Putamen (tissue), 1 donor: ENCODE measurements around the gene SNAI1.
"Not testable (repeated sequence)": the region's sequence is repeated elsewhere in the genome, so short reads cannot be mapped to it uniquely, and the experiment has no call there.

Source experiments
- DNase-seq: peaks from one replicate; pipeline ENCODE4 v3.0.0-alpha.2; 2016; ENCODE audit warnings: low spot score

SNAI1 gene

GRCh38 chr20:49964964-49965780, 17.6 kb upstream of the SNAI1 start:
- no peak for DNase-seq

DNA sequence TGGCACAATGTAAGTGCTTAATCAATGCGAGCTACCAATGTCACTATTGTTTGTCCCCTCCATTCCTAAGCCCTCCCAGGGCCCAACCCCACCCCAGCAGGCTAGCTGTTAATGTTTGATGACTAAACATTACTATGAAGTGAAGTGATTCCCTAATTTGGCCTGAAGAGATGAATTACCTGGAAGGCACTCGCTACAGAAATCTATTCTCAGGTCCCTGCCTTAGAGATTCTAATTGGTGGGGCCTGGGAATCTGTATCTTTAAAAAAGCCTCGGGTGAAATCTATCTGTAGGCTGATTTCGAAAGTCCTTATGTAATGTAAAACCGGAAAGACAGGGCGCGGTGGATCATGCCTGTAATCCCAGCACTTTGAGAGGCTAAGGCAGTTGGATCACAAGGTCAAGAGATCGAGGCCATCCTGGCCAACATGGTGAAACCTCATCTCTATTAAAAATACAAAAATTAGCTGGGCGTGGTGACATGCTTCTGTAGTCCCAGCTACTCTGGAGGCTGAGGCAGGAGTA, 16.9 kb upstream of the SNAI1 start:
- no peak for DNase-seq

GRCh38 chr20:49966861-49967260, 15.9 kb upstream of the SNAI1 start:
- DNase-seq: no peak

DNA sequence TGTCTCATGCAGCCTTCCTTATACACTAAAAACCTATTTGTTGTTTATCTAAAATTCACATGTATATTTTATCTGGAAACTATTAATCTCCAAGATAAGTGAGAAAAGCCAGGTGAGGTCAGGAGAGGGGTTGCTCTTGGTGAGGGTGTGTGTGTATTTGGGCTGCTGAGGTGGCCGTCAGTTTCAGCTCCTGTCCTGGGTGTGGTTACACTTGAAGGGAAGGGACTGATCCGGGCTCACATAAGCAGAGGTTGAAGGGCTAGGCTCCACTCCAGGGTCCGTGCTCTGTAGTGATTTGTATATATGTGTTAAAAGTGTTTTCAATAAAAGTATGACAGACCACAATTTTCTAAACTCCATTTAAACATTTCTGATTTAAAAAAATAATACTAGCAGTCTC, 13.5 kb upstream of the SNAI1 start:
- DNase-seq: no peak

GRCh38 chr20:49969946-49970345, 12.8 kb upstream of the SNAI1 start:
- DNase-seq: no peak

GRCh38 chr20:49970498-49970897, 12.3 kb upstream of the SNAI1 start:
- DNase-seq: no peak

GRCh38 chr20:49973981-49974380, 8.8 kb upstream of the SNAI1 start:
- no peak for DNase-seq

GRCh38 chr20:49976542-49976941, 6.2 kb upstream of the SNAI1 start:
- no peak for DNase-seq

DNA sequence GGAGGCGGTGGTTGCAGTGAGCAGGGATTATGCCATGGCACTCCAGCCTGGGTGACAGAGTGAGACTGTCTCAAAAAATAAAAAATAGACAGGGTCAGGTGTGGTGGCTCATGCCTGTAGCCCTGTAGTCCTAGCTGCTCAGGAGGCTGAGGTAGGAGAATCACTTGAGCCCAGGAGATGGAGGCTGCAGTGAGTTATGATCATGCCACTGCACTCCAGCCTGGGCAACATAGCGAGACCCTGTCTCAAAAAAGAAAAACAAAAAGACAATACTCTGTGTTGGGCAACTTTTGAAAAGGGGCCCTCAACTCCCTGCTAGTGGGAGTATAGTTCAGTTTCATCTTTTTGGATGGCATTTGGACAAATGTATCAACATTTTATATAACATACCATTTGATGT, 5.0 kb upstream of the SNAI1 start:
- not testable (repeated sequence) for DNase-seq

GRCh38 chr20:49978685-49979029, 4.1 kb upstream of the SNAI1 start:
- no peak for DNase-seq

- DNase-seq: peak; percentile 49
Observed at GRCh38 chr20:49979030-49979832, 3.5 kb upstream of the SNAI1 start.

DNA sequence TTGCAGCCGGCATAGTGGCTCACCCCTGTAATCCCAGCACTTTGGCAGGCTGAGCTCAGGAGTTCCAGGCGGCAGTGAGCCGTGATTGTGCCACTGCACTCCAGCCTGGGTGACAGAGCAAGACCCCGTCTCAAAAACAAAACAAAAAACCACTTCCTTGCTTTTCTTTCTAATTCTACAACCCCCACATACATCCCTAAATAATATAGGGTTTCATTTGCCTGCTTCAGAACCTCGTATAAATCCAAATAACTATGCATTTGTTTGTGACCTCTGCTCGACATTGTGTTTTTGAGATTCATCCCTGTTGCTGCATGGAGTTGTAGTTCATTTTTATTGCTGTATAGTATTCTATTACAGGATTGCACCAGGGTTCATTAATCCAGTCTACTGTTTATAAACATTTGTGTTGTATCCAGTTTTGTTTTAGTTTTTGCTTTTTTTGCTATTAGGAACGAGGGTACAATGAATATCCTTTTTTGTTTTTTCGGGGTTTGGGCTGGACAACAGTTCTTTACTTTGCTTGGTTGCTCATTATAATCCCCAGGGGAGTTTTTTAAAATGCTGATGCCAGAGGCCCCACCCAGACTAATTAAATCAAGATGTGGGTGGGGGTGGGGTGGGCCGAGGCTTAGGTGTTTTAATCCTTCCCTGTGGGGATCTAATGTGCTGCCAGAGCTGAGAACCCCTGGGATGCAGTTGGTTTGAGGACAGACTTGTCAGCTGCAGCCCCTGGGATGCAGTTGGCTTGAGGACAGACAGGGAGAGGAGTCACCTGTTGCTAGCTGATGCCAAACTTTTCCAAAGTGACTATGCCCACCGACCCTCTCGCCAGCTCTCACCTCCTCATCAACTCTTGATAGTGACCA, 2.4 kb upstream of the SNAI1 start:
- no peak for DNase-seq

- no peak for DNase-seq
Observed at GRCh38 chr20:49981218-49982071, 1.3 kb upstream of the SNAI1 start.

DNA sequence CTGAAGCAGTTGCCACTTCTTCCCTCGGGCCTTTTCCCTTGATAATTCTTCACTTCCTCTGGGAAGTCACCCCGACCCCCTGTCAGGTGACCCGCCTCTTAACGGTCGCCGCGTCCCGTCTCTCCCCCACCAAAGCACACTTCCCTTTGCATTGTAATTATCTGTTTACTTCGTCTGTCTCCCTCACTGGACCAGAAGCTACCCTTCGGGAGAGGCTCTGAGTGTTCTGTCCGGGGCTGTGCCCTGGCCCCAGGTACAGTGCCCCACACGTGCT, 771 bp upstream of the SNAI1 start:
- DNase-seq: no peak

GRCh38 chr20:49983123-49983847, 505 bp downstream of the SNAI1 start:
- DNase-seq: no peak

DNA sequence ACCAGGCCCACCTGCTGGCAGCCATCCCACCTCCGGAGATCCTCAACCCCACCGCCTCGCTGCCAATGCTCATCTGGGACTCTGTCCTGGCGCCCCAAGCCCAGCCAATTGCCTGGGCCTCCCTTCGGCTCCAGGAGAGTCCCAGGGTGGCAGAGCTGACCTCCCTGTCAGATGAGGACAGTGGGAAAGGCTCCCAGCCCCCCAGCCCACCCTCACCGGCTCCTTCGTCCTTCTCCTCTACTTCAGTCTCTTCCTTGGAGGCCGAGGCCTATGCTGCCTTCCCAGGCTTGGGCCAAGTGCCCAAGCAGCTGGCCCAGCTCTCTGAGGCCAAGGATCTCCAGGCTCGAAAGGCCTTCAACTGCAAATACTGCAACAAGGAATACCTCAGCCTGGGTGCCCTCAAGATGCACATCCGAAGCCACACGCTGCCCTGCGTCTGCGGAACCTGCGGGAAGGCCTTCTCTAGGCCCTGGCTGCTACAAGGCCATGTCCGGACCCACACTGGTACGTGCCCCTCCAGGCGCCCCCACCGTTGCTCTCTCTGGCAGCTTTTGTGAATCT, 1.1 kb downstream of the SNAI1 start:
- DNase-seq: no peak

GRCh38 chr20:49984426-49985153, 1.8 kb downstream of the SNAI1 start:
- no peak for DNase-seq

DNA sequence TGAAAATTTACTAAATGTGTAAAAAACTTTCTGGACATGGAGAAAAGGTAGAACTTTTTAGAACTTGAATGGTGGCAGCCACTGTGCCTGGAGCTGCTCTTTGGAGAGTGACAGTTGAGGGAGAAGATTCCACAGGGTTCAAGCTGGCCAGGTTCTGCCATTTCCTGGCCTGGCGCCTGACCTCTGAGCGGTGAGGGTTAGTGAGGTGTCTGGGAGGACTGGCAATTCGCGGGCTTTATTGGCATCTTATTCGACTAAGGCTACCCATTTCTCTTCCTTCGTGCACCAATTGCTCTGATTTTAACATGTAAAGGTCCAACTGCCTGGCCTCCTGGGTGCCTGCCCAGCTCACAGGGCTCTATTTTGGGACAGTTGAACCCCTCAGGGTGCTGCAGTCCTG, 2.4 kb downstream of the SNAI1 start:
- no peak for DNase-seq

DNA sequence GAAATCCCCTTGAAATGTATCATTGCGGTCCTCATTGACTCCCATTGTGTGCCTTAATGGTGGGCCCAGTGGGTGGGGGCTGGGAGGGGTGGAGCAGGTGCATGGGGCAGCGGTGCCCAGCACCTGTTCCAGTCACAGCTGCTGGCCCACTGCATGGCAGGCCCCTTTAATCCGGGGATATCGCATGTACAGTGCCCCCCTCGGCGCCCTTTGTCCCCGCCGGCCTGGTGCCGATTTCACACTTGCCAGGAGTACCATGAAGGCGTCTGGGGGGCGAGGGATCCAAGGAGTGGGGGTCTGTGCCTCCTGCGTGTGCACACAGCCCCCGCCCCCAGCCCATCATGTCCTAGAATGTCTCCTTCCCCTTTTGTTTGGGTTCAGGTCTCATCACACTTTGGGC, 2.8 kb downstream of the SNAI1 start:
- no peak for DNase-seq

DNA sequence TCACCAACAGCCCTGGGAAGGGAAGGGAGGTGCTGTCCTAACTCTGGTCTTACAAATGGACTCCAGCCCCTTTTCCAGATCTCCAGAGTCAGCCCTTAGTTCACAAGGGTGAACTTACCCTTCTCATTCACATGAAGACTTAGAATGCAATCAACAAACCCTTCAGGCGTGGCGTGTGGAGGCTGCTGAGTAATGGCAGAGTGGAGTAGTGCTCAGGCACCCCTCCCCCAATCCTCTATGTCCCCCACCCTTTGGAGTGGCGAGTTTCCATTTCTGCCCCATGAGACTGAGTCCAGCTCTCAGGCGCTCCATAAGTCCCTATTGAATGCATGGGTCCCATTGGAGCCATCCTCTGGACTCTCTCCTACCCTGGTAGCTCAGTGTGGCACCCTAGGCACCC, 3.3 kb downstream of the SNAI1 start:
- DNase-seq: no peak
